ENCODE results near the gene UHRF2.
"Not testable (repeated sequence)": the region's sequence is repeated elsewhere in the genome, so short reads cannot be mapped to it uniquely, and the experiment has no call there.

Gene UHRF2

DNA sequence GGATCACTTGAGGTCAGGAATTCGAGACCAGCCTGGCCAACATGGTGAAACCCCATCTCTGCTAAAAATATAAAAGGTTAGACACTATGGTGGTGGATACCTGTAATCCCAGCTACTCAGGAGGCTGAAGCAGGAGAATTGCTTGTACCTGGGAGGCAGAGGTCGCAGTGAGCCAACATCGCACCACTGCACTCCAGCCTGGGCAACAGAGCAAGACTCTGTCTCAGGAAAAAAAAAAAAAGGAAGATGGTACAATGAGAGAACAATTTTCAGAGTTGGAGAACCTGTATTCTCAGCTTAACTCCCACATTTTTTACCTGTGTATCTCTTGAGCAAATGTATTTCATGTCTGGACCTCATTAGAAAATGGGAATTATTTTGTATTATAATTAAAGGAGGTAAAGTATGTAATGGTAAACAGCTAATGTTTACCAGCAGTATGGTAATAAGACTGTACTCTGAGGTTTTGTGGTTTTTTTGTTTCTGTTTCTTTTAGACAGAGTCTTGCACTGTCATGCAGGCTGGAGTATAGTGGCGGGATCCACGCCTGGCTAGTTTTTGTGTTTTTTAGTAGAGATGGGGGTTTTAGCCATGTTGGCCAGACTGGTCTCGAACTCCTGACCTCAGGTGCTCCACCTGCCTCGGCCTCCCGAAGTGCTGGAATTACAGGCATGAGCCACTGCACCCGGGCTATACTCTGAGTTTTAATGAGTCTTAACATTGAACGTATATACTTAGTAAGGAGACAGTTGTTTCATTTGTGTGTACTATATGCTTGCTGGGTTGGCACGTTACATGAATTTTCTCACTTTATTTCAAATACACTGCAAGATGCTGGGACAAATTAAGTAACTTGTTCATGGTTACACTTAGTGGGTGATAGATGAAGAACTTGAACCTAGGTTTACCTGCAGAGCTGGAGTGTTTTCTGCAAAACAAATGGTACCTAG, 16.2 kb downstream of the UHRF2 start:
- DNase-seq (ENCODE audit: low read depth), result no peak

DNA sequence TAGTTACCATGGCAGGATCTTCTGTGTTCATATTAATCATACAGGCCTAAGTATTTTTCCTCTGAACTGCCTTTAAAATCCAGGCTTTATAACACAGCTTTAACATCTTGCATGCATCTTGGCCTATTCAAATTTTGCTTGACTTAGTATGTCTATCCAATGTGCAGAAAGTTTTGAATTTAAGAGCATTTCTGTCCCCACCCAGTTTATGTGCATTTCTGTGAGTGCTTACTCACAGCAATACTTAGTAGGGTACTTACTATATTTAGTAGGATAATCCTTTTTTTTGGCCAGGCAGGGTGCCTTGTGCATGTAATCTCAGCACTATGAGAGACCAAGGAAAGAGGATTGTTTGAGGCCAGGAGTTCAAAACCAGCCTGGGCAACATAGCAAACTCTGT, 18.0 kb downstream of the UHRF2 start:
- no peak for DNase-seq (ENCODE audit: low read depth)

DNA sequence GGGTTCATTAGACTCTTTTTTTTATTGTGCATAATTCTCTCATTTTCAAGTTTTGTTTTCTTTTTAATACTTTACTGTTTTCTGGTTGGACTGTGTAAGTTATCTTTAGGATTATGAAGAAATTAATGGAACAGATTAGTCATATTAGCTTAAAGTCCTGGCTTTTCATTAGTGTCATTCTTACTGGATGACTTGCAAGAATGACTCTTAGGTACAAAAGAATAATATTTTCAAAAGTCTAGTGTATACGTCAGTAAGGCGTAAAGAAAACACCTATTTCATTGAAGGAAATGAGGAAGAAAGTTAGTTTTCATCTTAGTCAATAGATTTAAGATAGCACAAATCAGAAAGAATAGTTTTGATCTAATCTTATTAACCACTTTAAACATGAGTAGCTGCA, 20.4 kb downstream of the UHRF2 start:
- no peak for DNase-seq (ENCODE audit: low read depth)

DNA sequence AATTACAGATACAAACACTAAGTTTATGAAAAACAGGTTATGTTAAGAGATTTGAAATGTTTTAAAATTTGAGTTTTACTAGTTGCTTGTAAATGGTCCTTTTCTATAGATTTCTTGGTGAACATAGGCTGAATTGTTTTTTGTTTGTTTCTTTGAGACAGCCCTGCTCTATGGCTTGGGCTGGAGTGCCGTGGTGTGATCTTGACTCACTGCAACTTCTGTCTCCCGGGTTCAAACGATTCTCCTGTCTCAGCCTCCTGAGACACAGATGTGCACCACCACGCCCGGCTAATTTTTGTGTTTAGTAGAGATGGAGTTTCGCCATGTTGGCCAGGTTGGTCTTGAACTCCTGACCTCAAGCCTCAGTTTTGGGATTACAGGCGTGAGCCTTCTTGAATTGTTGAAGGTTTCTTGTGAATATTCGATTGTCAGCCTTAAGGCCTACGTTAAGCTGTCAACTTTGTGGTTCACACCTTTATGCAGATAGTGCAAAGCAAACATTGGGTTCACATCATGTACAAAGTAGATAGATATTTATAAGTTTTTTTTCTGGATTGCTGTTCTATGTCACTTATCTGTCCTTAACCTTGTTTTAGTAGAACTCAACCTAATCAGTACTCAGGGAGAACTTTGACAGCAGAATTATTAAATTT, 26.2 kb downstream of the UHRF2 start:
- DNase-seq (ENCODE audit: low read depth), result no peak

DNA sequence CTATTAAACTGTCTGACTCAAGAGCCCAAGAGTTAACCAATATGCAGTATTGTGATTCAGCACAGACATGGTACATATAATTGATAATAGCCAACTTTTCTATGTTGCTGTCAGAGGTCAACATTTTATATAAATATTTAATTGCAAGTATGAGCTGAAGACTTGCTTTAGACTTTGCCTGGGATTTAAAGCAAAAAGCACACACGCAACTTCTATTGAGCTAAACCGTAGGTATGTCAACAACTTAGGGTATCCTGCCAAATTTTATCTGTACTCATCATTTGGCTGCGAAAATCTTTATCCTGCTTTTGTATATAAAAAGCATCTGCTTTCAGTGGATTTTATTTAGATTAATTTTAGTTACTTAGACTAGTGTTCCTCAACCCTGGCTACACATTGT, 27.4 kb downstream of the UHRF2 start:
- DNase-seq (ENCODE audit: low read depth), result no peak

DNA sequence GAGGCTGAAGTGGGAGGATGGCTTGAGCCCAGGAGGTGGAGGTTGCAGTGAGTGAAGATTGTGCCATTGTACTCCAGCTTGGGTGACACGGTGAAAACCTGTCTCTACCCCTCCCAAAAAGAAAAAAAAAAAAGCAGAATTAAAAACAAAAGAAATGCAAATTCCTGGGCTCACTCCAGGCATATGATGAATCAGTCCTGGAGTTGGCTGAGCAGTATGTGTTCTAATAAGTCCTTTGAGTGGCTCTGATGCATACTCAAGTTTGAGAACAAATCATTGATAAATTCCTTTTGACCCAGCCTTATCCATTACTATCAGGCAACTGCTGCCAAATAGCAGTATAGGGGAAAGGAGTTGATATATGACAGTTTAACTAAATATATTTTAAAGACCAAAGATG, 28.3 kb downstream of the UHRF2 start:
- DNase-seq (ENCODE audit: low read depth), result no peak

DNA sequence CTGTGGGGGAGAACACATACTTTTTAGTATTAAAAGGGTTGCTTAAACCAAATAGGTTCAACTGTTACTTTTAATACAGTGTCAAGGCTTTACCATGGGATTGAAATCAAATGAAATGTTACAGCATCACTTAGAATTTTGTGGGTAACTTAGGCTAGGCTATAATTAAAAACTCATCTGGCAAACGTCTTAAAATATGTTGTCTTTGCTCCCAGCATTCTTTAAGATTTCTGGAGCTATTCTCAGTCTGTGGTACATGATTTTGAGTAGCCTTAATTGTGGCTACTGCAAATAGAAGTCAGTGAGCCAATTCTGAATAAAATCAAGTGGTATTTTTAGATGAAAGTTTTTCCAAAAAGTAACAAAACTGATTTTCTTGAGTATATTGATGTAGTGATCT, 30.7 kb downstream of the UHRF2 start:
- no peak for DNase-seq (ENCODE audit: low read depth)

DNA sequence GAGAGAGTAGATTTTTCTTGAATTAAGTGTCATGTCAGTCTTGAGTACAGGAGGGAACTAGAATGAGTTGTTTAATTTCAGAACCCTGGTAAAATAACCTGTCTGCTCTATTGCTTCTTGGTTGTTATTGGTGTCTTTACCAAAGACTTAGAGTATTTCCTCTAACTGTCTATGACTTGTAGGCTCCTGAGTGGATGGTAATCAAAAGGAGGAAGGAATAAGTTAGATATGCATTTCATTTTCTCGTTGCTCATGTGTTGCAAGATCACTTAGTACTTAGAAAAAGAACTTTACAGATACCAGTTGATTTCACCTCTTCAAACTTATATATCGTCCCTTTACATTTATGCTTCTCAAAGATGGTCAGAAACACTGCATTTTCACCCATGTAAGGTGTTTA, 31.1 kb downstream of the UHRF2 start:
- no peak for DNase-seq (ENCODE audit: low read depth)

DNA sequence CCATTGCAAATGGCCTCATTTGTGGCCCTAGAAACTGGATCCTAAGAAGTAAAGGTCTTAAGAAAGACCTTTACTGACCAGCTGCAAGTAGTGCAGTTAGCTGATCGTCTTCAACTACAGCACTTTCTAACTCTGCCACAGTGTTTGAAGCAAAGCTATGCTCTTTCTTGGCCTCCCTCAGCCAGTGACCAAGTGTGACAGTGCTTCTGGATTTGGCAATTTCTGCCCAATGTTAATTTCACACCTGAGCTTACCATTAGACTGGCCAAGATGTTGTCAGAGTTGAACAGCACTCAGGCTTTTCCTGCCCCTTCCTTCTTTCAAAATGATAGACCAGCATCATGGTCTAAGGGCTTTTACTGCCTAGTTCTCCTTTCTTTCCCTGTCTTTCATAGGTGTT, 36.1 kb downstream of the UHRF2 start:
- no peak for DNase-seq (ENCODE audit: low read depth)

DNA sequence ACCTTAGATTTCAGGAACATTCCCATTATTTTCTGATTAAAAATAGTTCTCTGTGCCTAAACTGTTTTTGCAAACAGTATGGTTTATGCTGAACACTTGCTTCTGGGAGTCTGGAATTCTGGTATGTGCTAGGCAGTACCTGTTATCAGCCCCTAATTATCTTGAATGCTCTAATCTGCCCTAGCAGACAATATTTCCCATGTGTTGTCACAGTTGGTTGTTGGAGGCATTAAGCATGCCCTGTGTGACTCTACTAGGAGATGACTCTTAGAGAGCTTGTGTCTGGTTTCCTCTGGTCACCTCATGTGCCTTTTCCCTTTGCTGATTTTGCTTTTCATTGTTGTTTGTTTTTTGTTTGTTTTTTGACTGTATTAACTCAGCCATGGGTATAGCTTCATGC, 36.6 kb downstream of the UHRF2 start:
- DNase-seq (ENCODE audit: low read depth), result no peak

DNA sequence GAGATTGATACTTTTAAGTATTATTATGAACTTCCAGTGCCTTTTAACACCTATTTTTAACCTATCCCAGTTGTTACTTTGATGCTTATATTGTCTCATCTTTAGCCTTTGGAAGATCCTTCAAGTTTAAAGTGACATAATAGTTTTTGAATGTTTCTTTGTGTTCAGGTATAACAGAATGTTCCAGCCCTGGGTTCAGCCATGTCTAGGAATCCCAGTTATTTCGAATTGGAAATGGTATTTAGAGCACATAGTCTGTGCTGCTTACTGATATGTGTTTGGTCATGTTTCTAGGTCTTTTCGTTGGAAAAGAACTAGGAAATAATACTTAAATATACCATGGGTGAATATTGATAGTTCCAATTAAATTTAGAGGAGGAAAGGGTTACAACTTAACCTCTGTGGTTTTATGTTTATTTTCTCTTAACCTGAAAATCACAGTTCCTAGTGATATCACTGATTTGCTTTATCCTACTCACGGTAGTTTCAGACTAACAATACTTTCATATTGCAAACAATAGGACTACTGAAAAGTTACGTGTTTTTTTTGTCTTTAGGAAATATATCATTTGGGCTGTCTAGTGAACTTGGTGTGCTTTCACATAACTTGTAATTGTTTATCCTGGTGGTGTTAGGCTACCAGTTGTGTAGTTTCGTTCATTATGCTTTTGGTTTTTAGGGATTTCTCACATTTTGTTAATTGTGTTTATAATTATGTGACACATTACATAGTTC, 37.8 kb downstream of the UHRF2 start:
- DNase-seq (ENCODE audit: low read depth), result no peak

DNA sequence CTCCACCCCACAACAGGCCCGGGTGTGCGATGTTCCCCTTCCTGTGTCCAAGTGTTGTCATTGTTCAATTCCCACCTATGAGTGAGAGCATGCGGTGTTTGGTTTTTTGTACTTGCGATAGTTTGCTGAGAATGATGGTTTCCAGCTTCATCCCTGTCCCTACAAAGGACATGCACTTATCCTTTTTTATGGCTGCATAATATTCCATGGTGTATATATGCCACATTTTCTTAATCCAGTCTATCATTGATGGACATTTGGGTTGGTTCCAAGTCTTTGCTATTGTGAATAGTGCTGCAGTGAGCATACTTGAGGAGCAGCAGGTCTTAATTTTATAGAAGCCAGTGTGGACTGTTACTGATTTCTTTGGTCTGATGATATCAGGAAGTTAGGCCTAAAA, 42.3 kb downstream of the UHRF2 start:
- not testable (repeated sequence) for DNase-seq (ENCODE audit: low read depth)

DNA sequence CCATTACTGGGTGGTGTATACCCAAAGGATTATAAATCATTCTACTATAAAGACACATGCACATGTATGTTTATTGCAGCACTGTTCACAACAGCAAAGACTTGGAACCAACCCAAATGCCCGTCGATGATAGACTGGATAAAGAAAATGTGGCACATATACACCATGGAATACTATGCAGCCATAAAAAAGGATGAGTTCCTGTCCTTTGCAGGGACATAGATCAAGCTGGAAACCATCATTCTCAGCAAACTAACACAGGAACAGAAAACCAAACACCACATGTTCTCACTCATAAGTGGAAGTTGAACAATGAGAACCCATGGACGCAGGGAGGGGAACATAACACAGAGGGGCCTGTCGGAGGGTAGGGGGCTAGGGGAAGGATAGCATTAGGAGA, 45.7 kb downstream of the UHRF2 start:
- DNase-seq (ENCODE audit: low read depth), result not testable (repeated sequence)

DNA sequence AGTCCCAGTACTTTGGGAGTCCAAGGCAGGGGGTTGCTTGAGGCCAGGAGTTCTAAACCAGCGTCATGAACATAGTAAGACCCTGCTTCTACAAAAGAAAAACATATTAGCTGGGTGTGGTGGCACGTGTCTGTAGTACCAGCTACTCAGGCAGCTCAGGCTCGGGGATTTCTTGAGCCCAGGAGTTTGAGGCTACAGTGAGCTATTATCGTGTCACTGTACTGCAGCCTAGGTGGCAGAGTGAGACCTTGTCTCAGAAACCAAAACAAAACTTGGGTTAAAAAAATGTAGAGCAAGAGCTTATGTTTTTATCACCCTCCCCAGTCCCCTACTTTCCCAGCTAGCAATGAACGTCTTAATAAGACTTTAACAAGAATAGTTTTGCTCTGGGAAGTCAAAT, 46.7 kb downstream of the UHRF2 start:
- DNase-seq (ENCODE audit: low read depth), result no peak

DNA sequence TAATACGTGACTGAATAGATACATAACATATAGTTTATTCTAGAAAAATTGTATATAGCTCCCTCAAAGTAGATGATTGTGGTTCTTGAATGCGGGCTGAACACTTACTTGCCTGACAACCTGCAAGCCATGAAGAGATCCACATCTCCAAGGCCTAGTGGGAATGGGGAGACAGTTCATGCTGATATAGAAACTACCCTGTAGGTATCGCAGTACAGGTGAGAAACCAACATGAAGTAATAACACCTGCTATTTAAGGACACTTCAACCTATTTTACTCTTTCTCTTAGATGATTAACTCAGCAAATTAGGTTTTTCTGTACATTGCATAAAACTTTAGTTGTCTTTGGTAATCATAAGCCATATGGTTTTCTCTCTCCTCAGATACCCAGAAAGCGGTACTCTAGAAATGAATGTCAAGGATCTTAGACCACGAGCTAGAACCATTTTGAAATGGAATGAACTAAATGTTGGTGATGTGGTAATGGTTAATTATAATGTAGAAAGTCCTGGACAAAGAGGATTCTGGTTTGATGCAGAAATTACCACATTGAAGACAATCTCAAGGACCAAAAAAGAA, 47.3 kb downstream of the UHRF2 start:
- no peak for DNase-seq (ENCODE audit: low read depth)

DNA sequence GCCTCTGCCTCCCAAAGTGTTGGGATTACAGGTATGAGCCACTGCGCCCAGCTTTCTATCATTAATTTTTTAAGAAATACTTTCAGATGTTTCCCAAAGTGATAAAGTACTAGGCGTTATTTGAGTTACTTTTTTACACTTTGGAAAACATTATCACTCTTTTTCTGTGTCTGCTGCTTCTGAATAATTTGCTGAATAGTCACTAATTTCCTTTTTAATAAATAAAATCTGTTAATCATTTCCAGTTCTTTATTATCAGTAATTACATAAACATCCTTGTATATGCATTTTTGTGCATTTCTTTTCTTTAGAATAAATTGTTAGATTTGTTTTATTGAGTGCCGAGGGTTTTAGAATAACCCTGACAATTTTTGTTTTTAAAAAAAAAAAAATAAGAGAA, 48.6 kb downstream of the UHRF2 start:
- DNase-seq (ENCODE audit: low read depth), result no peak

DNA sequence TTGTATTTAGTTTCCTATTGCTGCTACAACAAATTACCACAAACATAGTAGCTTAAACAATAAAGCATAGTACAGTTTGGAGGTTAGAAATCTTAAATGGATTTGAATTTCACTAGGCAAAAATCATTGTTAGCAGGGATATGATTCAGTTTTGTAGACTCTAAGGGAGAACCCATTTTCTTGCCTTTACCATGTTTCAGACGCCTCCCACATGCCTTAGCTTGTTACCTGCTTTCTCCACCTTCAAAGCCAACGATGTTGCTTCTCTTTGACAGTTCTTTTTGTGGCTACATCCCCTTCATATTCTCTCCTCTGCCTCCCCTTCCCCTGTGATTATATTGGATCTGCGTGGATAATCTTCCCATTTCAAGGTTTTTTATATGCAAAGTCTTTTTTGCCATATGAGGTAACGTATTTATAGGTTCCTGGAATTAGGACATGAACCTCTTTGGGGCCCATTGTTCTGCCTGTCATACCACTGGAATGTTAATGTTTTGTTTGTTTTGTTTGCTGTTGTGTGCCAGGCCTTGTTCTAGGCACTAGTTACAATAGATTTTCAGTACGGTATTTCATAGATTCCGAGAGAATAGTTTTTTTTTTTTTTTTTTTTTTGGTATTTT, 54.1 kb downstream of the UHRF2 start:
- DNase-seq (ENCODE audit: low read depth), result no peak

DNA sequence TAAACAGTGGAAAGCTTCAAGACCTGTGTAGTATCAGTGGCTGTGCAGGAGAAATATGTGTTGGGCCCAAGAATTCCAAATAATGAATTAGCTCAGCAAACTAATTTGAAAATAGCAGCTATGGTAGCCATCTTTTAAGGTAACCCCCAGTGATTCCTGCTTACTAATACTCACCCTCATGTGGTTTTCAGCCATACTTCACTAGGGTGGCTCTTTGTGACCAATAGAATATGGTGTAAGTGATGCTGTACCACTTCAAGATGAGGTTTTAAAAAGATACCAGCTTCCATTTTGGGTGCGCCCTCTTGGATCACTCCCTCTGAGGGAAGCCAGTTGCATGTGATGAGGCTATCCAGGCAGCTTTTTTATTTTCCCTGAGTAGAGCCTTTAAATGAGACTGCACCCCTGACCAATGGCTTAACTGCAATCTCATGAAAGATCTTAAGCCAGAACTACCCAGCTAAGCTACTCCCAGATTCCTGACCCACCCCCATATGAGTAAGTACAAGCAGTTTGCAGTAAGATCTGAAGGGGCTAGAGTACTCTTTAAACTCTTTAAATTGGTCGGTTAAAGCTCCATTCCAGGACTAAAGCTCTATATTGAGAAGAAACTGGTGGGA, 58.3 kb downstream of the UHRF2 start:
- no peak for DNase-seq (ENCODE audit: low read depth)

DNA sequence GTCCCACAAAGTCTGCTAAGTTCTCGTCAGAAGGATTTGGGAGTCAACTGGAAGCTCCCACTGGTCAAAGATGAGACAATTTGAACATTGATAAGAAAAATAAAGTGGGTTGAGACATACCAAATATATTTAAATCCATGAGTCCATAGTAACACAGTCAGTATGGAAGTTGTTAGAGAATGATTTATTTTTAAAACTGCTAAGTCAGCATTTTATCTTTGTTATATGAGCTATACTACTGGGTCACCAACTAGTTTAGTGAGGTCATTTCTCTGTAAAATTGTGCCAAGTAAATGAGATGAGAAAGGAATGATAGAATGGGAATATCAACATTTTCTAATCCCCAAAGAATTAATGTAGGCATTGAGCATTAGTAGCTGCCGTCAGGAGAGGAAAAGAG, 60.2 kb downstream of the UHRF2 start:
- no peak for DNase-seq (ENCODE audit: low read depth)

DNA sequence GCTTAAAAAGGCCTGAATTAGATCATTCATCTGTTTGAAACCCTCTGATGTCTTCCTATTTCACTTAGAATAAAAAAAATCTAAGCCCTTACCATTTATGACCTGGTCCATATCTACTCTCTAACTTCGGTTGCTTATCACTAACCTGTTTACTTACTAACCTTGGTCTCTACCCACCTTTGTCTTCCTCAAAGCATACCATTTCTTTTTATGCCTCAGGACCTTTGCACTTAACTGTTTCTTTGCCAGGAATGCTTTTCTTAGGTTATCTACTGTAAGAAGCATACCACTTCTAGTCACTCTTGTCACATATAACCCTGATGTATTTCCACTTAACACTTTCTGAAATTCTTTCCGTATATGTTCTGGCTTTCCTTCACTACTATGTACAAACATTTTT, 67.0 kb downstream of the UHRF2 start:
- DNase-seq (ENCODE audit: low read depth), result no peak

DNA sequence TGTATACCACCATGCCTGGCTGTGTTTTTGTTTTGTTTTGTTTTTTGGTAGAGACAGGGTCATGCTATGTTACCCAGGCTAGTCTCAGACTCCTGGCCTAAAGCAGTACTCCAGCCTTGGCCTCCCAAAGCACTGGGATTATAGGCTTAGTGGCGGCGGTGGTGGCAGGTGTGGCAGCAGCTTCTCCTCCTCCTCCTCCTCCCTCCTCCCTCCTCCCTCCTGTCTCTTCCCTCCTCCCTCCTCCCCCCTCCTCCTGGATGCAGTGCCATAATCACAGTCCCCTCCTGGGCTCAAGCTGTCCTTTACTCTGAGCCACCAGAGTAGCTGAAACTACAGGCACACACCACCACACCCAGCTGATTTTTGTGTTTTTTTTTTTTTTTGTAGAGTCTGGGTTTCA, 71.2 kb downstream of the UHRF2 start:
- DNase-seq (ENCODE audit: low read depth), result no peak

DNA sequence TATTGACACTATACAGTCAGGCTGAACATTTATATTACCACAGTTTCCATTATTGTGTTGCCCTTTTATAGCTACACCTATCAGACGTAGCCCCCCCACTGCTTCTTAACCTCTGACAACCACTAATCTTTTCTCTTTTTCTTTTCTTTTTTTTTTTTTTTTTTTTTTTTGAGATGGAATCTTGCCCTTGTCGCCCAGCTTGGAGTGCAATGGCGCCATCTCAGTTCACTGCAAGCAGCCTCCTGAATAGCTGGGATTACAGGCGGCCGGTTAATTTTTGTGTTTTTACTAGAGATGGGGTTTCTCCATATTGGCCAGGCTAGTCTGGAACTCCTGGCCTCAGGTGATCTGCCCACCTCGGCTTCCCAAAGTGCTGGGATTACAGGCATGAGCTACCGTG, 75.4 kb downstream of the UHRF2 start:
- DNase-seq (ENCODE audit: low read depth), result no peak

All from stimulated activated CD8-positive, alpha-beta memory T cell treated with anti-CD3 and anti-CD28 coated beads, Interleukin-12 subunit alpha, Interleukin-12 subunit beta, amount 100 ng/mL, for 1 hour (primary cell).